IMR-90 (cell line): ENCODE results near the gene MYH10. TPM values are rescaled to one million over a fixed set of nuclear protein-coding genes. Genes with fewer than 3 reads are reported as not detected.

Source experiments
- ATAC-seq: fragments of 200-7000 bp; cut with Tn5 transposase; 2 replicates; pipeline ENCODE4 v1.9.1; 2020; ENCODE audit warnings: low read depth, mild to moderate bottlenecking, moderate library complexity
- BruUV-seq: library from RNA; stranded (reverse); fragments of 400-500 nt; replicated peaks from 2 replicates; lab custom pipeline; 2021; lab: Mats Ljungman, UMichigan
- CTCF ChIA-PET: fragments of 300-600 bp; formaldehyde crosslinking; extraction: SDS; loops from one replicate; lab custom pipeline; 2021; ENCODE audit warnings: antibody characterized with exemption; lab: Yijun Ruan, JAX
- POLR2A ChIA-PET: fragments of 300-600 bp; sonication (Branson Sonifier 250); formaldehyde crosslinking; loops from one replicate; lab custom pipeline; 2022; ENCODE audit warnings: antibody characterized with exemption; ENCODE audit not compliant: unreplicated experiment; lab: Charles Lee
- DNase-seq: peaks from one replicate; pipeline ENCODE4 v3.0.0; 2013
- H2AFZ ChIP-seq: replicated peaks from 2 replicates; pipeline ENCODE3; 2013; ENCODE audit warnings: low read length, mild to moderate bottlenecking; ENCODE audit not compliant: poor library complexity
- H2AK5ac ChIP-seq: 2 replicates; pipeline ENCODE4 v1.6.1; 2013; ENCODE audit warnings: low read depth, low read length, inconsistent platforms
- H2AK9ac ChIP-seq: replicated peaks from 2 replicates; pipeline ENCODE3; 2013; ENCODE audit warnings: mild to moderate bottlenecking, low read depth, low read length, moderate library complexity; ENCODE audit not compliant: poor library complexity
- H2BK120ac ChIP-seq: 2 replicates; pipeline ENCODE4 v1.6.1; 2013; ENCODE audit warnings: low read depth, low read length, inconsistent platforms
- H2BK15ac ChIP-seq: 3 replicates; pipeline ENCODE4 v1.6.1; 2013; ENCODE audit warnings: low read depth, low read length, inconsistent platforms
- H2BK20ac ChIP-seq: 2 replicates; pipeline ENCODE4 v1.6.1; 2013; ENCODE audit warnings: low read depth, mild to moderate bottlenecking, inconsistent platforms, low read length, moderate library complexity
- H2BK5ac ChIP-seq: 2 replicates; pipeline ENCODE4 v1.6.1; 2013; ENCODE audit warnings: mild to moderate bottlenecking, low read depth, low read length, inconsistent platforms; ENCODE audit not compliant: poor library complexity, severe bottlenecking
- H3K14ac ChIP-seq: replicated peaks from 2 replicates; pipeline ENCODE4 v1.6.1; 2013; ENCODE audit warnings: low read depth, low read length, inconsistent platforms
- H3K18ac ChIP-seq: 2 replicates; pipeline ENCODE4 v1.6.1; 2013; ENCODE audit warnings: low read depth, low read length, control low read depth
- H3K23ac ChIP-seq: 2 replicates; pipeline ENCODE4 v1.6.1; 2013; ENCODE audit warnings: low read depth, low read length, inconsistent platforms
- H3K27ac ChIP-seq: 2 replicates; pipeline ENCODE4 v1.5.1; 2013; ENCODE audit warnings: mild to moderate bottlenecking, control low read depth, low read length; ENCODE audit not compliant: insufficient read depth
- H3K27me3 ChIP-seq: 2 replicates; pipeline ENCODE4 v1.6.1; 2013; ENCODE audit warnings: low read length; ENCODE audit not compliant: control insufficient read depth, insufficient read depth
- H3K36me3 ChIP-seq: 2 replicates; pipeline ENCODE4 v1.6.1; 2013; ENCODE audit warnings: low read length, mixed read lengths; ENCODE audit not compliant: control insufficient read depth, insufficient read depth
- H3K4ac ChIP-seq: 2 replicates; pipeline ENCODE4 v1.6.1; 2013; ENCODE audit warnings: low read depth, low read length, inconsistent platforms
- H3K4me1 ChIP-seq: 2 replicates; pipeline ENCODE4 v1.6.1; 2013; ENCODE audit warnings: low read length, mixed read lengths; ENCODE audit not compliant: control insufficient read depth, insufficient read depth
- H3K4me2 ChIP-seq: 2 replicates; pipeline ENCODE4 v1.6.1; 2013; ENCODE audit warnings: low read depth, mild to moderate bottlenecking, control low read depth, low read length, moderate library complexity
- H3K4me3 ChIP-seq: 2 replicates; pipeline ENCODE4 v1.5.1; 2013; ENCODE audit warnings: low read depth, mild to moderate bottlenecking, control low read depth, low read length, moderate library complexity; ENCODE audit not compliant: insufficient read depth
- H3K56ac ChIP-seq: 2 replicates; pipeline ENCODE4 v1.6.1; 2013; ENCODE audit warnings: low read length, inconsistent platforms; ENCODE audit not compliant: insufficient read depth; ENCODE audit errors: extremely low read depth
- H3K79me1 ChIP-seq, 2 experiments: 2 replicates each; pipeline ENCODE4 v1.6.1; 2013; ENCODE audit warnings: low read length in 2 of 2, inconsistent platforms in 1 of 2, low read depth in 1 of 2
- H3K9ac ChIP-seq: 2 replicates; pipeline ENCODE4 v1.6.1; 2013; ENCODE audit warnings: low read depth, low read length, control low read depth
- H3K9me1 ChIP-seq: 2 replicates; pipeline ENCODE4 v1.6.1; 2013; ENCODE audit warnings: low read length, inconsistent platforms; ENCODE audit not compliant: insufficient read depth
- H3K9me3 ChIP-seq: 2 replicates; pipeline ENCODE4 v1.6.1; 2013; ENCODE audit warnings: low read length; ENCODE audit not compliant: control insufficient read depth, insufficient read depth
- H4K20me1 ChIP-seq: 2 replicates; pipeline ENCODE4 v1.6.1; 2013; ENCODE audit warnings: low read length, inconsistent platforms; ENCODE audit not compliant: insufficient read depth
- H4K5ac ChIP-seq: 2 replicates; pipeline ENCODE4 v1.6.1; 2013; ENCODE audit warnings: mild to moderate bottlenecking, low read depth, low read length, control low read depth
- H4K8ac ChIP-seq, 2 experiments: 2 replicates each; pipeline ENCODE4 v1.6.1; 2013; ENCODE audit warnings: low read depth in 2 of 2, low read length in 2 of 2, control low read depth in 1 of 2, inconsistent platforms in 1 of 2
- H4K91ac ChIP-seq: 2 replicates; pipeline ENCODE4 v1.6.1; 2013; ENCODE audit warnings: low read depth, low read length, inconsistent platforms; ENCODE audit not compliant: insufficient read depth
- BHLHE40 ChIP-seq: fragments of 150-350 bp; IDR thresholded peaks from 2 replicates; pipeline ENCODE4 v1.6.1; 2016; ENCODE audit warnings: mild to moderate bottlenecking, low read depth, low read length
- CEBPB ChIP-seq: IDR thresholded peaks from 2 replicates; pipeline ENCODE4 v1.6.1; 2012; ENCODE audit warnings: low read depth, low read length, improper control_type of control experiment
- CHD1 ChIP-seq: IDR thresholded peaks from 2 replicates; pipeline ENCODE4 v1.6.1; 2012; ENCODE audit warnings: low read depth, low read length, improper control_type of control experiment
- FOS ChIP-seq: fragments of 150-350 bp; IDR thresholded peaks from 2 replicates; pipeline ENCODE4 v1.6.1; 2016; ENCODE audit warnings: low read depth, low read length
- MAFK ChIP-seq: IDR thresholded peaks from 2 replicates; pipeline ENCODE4 v1.6.1; 2012; ENCODE audit warnings: low read depth, low read length, improper control_type of control experiment
- MAZ ChIP-seq: IDR thresholded peaks from 2 replicates; pipeline ENCODE4 v1.6.1; 2012; ENCODE audit warnings: low read depth, mild to moderate bottlenecking, low read length, improper control_type of control experiment, moderate library complexity, borderline replicate concordance
- MXI1 ChIP-seq: IDR thresholded peaks from 2 replicates; pipeline ENCODE4 v1.6.1; 2012; ENCODE audit warnings: low read depth, mild to moderate bottlenecking, low read length, moderate library complexity, borderline replicate concordance
- NFE2L2 ChIP-seq: fragments of 150-350 bp; IDR thresholded peaks from 2 replicates; pipeline ENCODE4 v1.6.1; 2016; ENCODE audit warnings: low read depth, mild to moderate bottlenecking, low read length
- POLR2A ChIP-seq: IDR thresholded peaks from 2 replicates; pipeline ENCODE4 v1.6.1; 2012; ENCODE audit warnings: mild to moderate bottlenecking, low read depth, low read length
- RAD21 ChIP-seq: IDR thresholded peaks from 2 replicates; pipeline ENCODE4 v1.6.1; 2012; ENCODE audit warnings: low read length, improper control_type of control experiment
- RCOR1 ChIP-seq: IDR thresholded peaks from 2 replicates; pipeline ENCODE4 v1.6.1; 2012; ENCODE audit warnings: mild to moderate bottlenecking, low read length, improper control_type of control experiment; ENCODE audit not compliant: insufficient replicate concordance
- RFX5 ChIP-seq: IDR thresholded peaks from 2 replicates; pipeline ENCODE4 v1.8.0; 2012; ENCODE audit warnings: low read depth, mild to moderate bottlenecking, low read length, moderate library complexity
- SMC3 ChIP-seq: fragments of 150-350 bp; IDR thresholded peaks from 2 replicates; pipeline ENCODE4 v1.6.1; 2016; ENCODE audit warnings: low read depth, mild to moderate bottlenecking, antibody characterized with exemption, low read length, moderate library complexity
- WGBS, 2 experiments: methylation state at CpG; one replicate each; pipeline versions ENCODE4 v1.1.5 to v1.1.7; 2013; ENCODE audit warnings: missing lambda C conversion rate in 2 of 2; ENCODE audit not compliant: insufficient read length in 1 of 2; ENCODE audit errors: extremely low coverage in 2 of 2; 5-methylcytosine and 5-hydroxymethylcytosine counted together
- dilution Hi-C: fragments of 300-500 bp; cut with HindIII; formaldehyde crosslinking; loops from one replicate; pipeline ENCODE4 v1.14.3; 2018; ENCODE audit warnings: low sequenced_read_pairs; ENCODE audit not compliant: unreplicated experiment
- in situ Hi-C: fragments of 300-500 bp; cut with MboI; formaldehyde crosslinking; loops from 3 replicates; pipeline ENCODE4 v1.14.3; 2019; ENCODE audit warnings: low sequenced_read_pairs, inconsistent platforms, mixed read lengths
- intact Hi-C: fragments of 100-400 bp; cut with micrococcal nuclease; formaldehyde crosslinking; loops from 2 replicates; pipeline ENCODE4 v1.10.0; 2022
- polyA plus RNA-seq, 3 experiments: library from polyadenylated mRNA; depleted of rRNA; stranded (reverse); fragments of >200 nt; gene quantifications; 2 replicates each; pipeline ENCODE4 v1.2.3, GENCODE V29; 2012; ENCODE audit warnings: low replicate concordance in 1 of 3
- total RNA-seq: library from RNA; depleted of rRNA; stranded (reverse); fragments of >200 nt; gene quantifications from 2 replicates; pipeline ENCODE4 v1.2.3, GENCODE V29; 2012
- TF ChIP-seq, protein P1 (sequence below): conservative IDR thresholded peaks from 2 replicates; pipeline ENCODE4 v1.5.1; 2012; ENCODE audit warnings: mild to moderate bottlenecking, low read depth, low read length, improper control_type of control experiment
- TF ChIP-seq, protein P2 (sequence below): fragments of 150-350 bp; IDR thresholded peaks from 2 replicates; pipeline ENCODE4 v1.6.1; 2017; ENCODE audit warnings: mild to moderate bottlenecking, antibody characterized with exemption, low read length, low read depth

MYH10 gene
- total and polyA plus RNA-seq, 2 of the 4 experiments (the other 2 are of a cell fraction), result 71.2 to 95.2 TPM

DNA sequence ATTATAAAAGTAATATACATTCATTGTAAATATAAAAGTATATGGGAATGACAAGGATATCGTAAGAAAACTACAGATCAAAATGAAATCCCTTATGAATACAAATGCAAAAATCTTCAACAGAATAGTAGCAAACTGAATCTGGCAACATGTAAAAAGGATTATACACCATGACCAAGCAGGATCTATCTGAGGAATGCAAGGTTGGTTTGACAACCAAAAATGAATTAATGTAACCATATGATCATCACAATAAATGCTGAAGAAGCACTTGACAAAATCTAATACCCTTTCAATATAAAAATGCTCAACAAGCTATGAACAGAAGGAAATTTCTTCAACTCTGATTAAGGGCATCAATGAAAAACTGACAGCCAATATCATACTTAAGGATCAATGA, 146.1 kb downstream of the MYH10 start:
- H3K27ac ChIP-seq, result no peak overlapping the region
- H2BK120ac ChIP-seq, result no peak overlapping the region
- in situ Hi-C loops (no loop called here), dilution Hi-C loops (no loop called here), intact Hi-C loops (no loop called here)
- H4K91ac ChIP-seq, result no peak overlapping the region
- no peak overlapping the region for H2AFZ ChIP-seq
- peaks cover 9 to 36% of the 10 kb centered on the region in 2 experiments; a peak in 3 of 4 replicates for H3K79me1 ChIP-seq
- H3K36me3 ChIP-seq, result peaks cover 61% of the 10 kb centered on the region
- H3K9me1 ChIP-seq, result peaks cover 14% of the 10 kb centered on the region
- H3K9me3 ChIP-seq, result no peaks in the 10 kb centered on the region
- no peak overlapping the region for H4K5ac ChIP-seq
- H3K9ac ChIP-seq, result no peak overlapping the region
- TF ChIP-seq FOS (no peak), RAD21 (no peak), CEBPB (no peak), BHLHE40 (no peak), CHD1 (no peak), POLR2A (no peak), RFX5 (no peak), MXI1 (no peak), RCOR1 (no peak), MAFK (no peak), SMC3 (no peak), MAZ (no peak), NFE2L2 (no peak)
- TF ChIP-seq, protein P1, sequence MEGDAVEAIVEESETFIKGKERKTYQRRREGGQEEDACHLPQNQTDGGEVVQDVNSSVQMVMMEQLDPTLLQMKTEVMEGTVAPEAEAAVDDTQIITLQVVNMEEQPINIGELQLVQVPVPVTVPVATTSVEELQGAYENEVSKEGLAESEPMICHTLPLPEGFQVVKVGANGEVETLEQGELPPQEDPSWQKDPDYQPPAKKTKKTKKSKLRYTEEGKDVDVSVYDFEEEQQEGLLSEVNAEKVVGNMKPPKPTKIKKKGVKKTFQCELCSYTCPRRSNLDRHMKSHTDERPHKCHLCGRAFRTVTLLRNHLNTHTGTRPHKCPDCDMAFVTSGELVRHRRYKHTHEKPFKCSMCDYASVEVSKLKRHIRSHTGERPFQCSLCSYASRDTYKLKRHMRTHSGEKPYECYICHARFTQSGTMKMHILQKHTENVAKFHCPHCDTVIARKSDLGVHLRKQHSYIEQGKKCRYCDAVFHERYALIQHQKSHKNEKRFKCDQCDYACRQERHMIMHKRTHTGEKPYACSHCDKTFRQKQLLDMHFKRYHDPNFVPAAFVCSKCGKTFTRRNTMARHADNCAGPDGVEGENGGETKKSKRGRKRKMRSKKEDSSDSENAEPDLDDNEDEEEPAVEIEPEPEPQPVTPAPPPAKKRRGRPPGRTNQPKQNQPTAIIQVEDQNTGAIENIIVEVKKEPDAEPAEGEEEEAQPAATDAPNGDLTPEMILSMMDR, result no peak
- TF ChIP-seq, protein P2, sequence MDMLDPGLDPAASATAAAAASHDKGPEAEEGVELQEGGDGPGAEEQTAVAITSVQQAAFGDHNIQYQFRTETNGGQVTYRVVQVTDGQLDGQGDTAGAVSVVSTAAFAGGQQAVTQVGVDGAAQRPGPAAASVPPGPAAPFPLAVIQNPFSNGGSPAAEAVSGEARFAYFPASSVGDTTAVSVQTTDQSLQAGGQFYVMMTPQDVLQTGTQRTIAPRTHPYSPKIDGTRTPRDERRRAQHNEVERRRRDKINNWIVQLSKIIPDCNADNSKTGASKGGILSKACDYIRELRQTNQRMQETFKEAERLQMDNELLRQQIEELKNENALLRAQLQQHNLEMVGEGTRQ, result no peak
- no peak for DNase-seq
- H3K18ac ChIP-seq, result no peak overlapping the region
- no peak overlapping the region for H4K8ac ChIP-seq
- no peaks in the 10 kb centered on the region for H3K27me3 ChIP-seq
- POLR2A ChIA-PET, result no interaction called here
- H3K4me1 ChIP-seq, result peaks cover 11% of the 10 kb centered on the region
- H2BK5ac ChIP-seq, result no peak overlapping the region
- H2AK5ac ChIP-seq, result no peak overlapping the region
- no peak overlapping the region for H2BK20ac ChIP-seq
- H3K14ac ChIP-seq, result no peak overlapping the region
- WGBS, 2 experiments, result no CpG with 5 or more reads among the region's 1 CpG
- no peak overlapping the region for H3K23ac ChIP-seq
- BruUV-seq, result no TSS peak
- no peak overlapping the region for H3K4me2 ChIP-seq
- no peak overlapping the region for H3K56ac ChIP-seq
- no peak overlapping the region for H2AK9ac ChIP-seq
- no peak overlapping the region for H2BK15ac ChIP-seq
- CTCF ChIA-PET, result no interaction called here
- no peak for ATAC-seq
- H3K4ac ChIP-seq, result no peak overlapping the region
- H4K20me1 ChIP-seq, result peaks cover 17% of the 10 kb centered on the region; the same call in 1 of the 2 replicates
- H3K4me3 ChIP-seq, result no peak overlapping the region
